NCI-H69 (cell line): ENCODE data around the gene TIMM8B.
"Not testable (repeated sequence)": the region's sequence is repeated elsewhere in the genome, so short reads cannot be mapped to it uniquely, and the experiment has no call there.

Source experiments
- DNase-seq: peaks from one replicate; lab custom pipeline; 2025; lab: John Stamatoyannopoulos, UW

Gene TIMM8B

GRCh38 chr11:112086422-112087191 lies at the start of gene TIMM8B, which contains the start of gene SDHD:
Gene TIMM8B (minus strand): TSS chr11:112086756. CDS start chr11:112086723, 33 bp downstream.
Gene SDHD (plus strand): TSS chr11:112086873. CDS start chr11:112086908, 35 bp downstream.
- DNase-seq = peak; percentile 99

- no peak for DNase-seq
Measured at GRCh38 chr11:112134473-112134872, 47.9 kb upstream of the TIMM8B start.

- DNase-seq = peak; percentile 60
Measured at GRCh38 chr11:112132737-112133136, 46.2 kb upstream of the TIMM8B start.

GRCh38 chr11:112129656-112130055 lies 43.1 kb upstream of the TIMM8B start:
- no peak for DNase-seq

- DNase-seq = peak; percentile 100
Measured at GRCh38 chr11:112128483-112129121, 42.0 kb upstream of the TIMM8B start.

GRCh38 chr11:112127056-112127455 lies 40.5 kb upstream of the TIMM8B start:
- no peak for DNase-seq

- DNase-seq = peak; percentile 26
Measured at GRCh38 chr11:112123129-112123528, 36.6 kb upstream of the TIMM8B start.

GRCh38 chr11:112121981-112122615 lies 35.5 kb upstream of the TIMM8B start:
- no peak for DNase-seq

GRCh38 chr11:112118176-112118575 lies 31.6 kb upstream of the TIMM8B start:
- DNase-seq = peak; percentile 6

GRCh38 chr11:112115386-112115785 lies 28.8 kb upstream of the TIMM8B start:
- no peak for DNase-seq

GRCh38 chr11:112114460-112114859 lies 27.9 kb upstream of the TIMM8B start:
- DNase-seq = no peak

GRCh38 chr11:112113539-112114457 lies 27.2 kb upstream of the TIMM8B start:
- DNase-seq = peak; percentile 78

GRCh38 chr11:112106070-112106469 lies 19.5 kb upstream of the TIMM8B start:
- DNase-seq = no peak

- DNase-seq = no peak
Measured at GRCh38 chr11:112103446-112103845, 16.9 kb upstream of the TIMM8B start.

GRCh38 chr11:112100462-112100861 lies 13.9 kb upstream of the TIMM8B start:
- DNase-seq = no peak

- DNase-seq = no peak
Measured at GRCh38 chr11:112097734-112098528, 11.4 kb upstream of the TIMM8B start.

GRCh38 chr11:112096194-112096593 lies 9.6 kb upstream of the TIMM8B start:
- DNase-seq = no peak

GRCh38 chr11:112095302-112095701 lies 8.7 kb upstream of the TIMM8B start:
- DNase-seq = not testable (repeated sequence)

- DNase-seq = peak; percentile 42
Measured at GRCh38 chr11:112087212-112087611, 656 bp upstream of the TIMM8B start.

GRCh38 chr11:112085822-112086421 lies 634 bp downstream of the TIMM8B start:
- DNase-seq = peak; percentile 64
